Measurements from ENCODE around the gene MTFMT.

DNA sequence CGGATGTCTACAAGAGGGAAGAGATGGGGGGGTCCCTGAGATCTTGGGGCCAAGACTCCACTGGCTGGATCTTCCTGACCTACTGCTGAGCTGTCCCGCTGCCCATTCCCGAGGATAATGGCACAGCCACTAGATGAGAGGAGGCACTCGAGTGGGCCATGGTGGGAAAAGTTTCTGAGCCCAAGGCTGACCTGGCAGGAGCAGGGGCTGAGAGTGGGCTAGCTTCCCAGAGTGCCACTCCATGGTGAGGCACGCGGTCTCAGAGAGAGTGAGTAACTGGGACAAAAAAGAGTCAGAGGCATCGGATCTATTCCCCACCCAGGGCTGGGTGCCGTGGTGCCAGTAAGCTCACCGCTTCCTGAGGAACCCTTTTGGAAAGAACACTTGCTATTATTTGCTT is 26.7 kb upstream of the MTFMT start:
- TF ChIP-seq, protein P1, sequence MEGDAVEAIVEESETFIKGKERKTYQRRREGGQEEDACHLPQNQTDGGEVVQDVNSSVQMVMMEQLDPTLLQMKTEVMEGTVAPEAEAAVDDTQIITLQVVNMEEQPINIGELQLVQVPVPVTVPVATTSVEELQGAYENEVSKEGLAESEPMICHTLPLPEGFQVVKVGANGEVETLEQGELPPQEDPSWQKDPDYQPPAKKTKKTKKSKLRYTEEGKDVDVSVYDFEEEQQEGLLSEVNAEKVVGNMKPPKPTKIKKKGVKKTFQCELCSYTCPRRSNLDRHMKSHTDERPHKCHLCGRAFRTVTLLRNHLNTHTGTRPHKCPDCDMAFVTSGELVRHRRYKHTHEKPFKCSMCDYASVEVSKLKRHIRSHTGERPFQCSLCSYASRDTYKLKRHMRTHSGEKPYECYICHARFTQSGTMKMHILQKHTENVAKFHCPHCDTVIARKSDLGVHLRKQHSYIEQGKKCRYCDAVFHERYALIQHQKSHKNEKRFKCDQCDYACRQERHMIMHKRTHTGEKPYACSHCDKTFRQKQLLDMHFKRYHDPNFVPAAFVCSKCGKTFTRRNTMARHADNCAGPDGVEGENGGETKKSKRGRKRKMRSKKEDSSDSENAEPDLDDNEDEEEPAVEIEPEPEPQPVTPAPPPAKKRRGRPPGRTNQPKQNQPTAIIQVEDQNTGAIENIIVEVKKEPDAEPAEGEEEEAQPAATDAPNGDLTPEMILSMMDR (IDR thresholded peaks at IDR 0.05; ENCODE audit: poor library complexity), result no peak
- TF ChIP-seq EZH2 (IDR thresholded peaks at IDR 0.05; ENCODE audit: borderline replicate concordance), result no peak
- no peak for TF ChIP-seq EZH2phosphoT487 (IDR thresholded peaks at IDR 0.05; ENCODE audit: low read depth, severe bottlenecking, unreplicated experiment)

Measured in hepatocyte (in vitro differentiated cells).